DOHH2 (cell line): ENCODE data around the gene COL19A1.

Source experiments
- EZH2phosphoT487 ChIP-seq: fragments of 200-600 bp; sonication (generic); IDR thresholded peaks from 2 replicates; pipeline ENCODE4 v1.6.1; 2017; ENCODE audit warnings: borderline replicate concordance, mild to moderate bottlenecking, antibody characterized with exemption, low read length, moderate library complexity, mixed read lengths
- TF ChIP-seq, protein P1 (sequence below): fragments of 200-600 bp; sonication (generic); IDR thresholded peaks from one replicate; pipeline ENCODE4 v1.5.1; 2014; ENCODE audit warnings: antibody characterized with exemption, mild to moderate bottlenecking, low read depth, low read length; ENCODE audit not compliant: poor library complexity, severe bottlenecking

DNA sequence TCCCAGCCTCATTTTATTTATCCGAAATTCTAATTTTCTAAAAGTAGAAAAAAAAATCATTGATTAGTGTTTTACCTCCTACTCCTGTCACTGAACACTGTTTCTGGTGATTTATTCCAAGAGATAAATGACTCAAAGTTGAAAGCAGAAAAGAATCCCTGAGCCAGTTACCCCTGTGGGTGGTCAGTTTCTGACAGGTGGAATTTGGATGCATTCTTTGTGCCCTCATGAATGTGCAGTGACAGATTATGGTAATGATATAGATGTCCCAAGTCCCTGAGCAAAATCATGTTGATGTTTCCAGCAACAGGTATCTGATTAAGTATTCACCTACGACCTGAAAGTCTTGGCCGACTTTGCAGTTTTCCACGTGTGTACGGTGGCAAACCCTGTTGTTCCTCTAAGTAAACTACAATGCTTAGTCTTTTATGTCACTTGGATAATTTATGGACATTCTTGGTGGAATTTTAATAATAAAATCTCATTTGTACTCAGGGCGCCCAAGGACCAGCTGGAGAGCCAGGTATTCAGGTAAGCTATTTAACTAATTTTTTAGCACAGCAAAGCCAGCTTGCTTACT lies 282.9 kb downstream of the COL19A1 start:
- TF ChIP-seq, protein P1, sequence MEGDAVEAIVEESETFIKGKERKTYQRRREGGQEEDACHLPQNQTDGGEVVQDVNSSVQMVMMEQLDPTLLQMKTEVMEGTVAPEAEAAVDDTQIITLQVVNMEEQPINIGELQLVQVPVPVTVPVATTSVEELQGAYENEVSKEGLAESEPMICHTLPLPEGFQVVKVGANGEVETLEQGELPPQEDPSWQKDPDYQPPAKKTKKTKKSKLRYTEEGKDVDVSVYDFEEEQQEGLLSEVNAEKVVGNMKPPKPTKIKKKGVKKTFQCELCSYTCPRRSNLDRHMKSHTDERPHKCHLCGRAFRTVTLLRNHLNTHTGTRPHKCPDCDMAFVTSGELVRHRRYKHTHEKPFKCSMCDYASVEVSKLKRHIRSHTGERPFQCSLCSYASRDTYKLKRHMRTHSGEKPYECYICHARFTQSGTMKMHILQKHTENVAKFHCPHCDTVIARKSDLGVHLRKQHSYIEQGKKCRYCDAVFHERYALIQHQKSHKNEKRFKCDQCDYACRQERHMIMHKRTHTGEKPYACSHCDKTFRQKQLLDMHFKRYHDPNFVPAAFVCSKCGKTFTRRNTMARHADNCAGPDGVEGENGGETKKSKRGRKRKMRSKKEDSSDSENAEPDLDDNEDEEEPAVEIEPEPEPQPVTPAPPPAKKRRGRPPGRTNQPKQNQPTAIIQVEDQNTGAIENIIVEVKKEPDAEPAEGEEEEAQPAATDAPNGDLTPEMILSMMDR, result no peak
- TF ChIP-seq EZH2phosphoT487, result no peak
